Stimulated activated CD4-positive, alpha-beta T cell treated with anti-CD3 and anti-CD28 coated beads, Interleukin-1b, Interleukin-23, amount 100 ng/mL, for 1 hour (primary cell): ENCODE results near the gene THEM5.
"Not testable (repeated sequence)": the region's sequence is repeated elsewhere in the genome, so short reads cannot be mapped to it uniquely, and the experiment has no call there.

Source experiments
- DNase-seq, 2 donors: peaks; one replicate each; pipeline ENCODE4 v3.0.0-alpha.2; 2020; ENCODE audit warnings: low read depth in 2 of 2

Gene THEM5

DNA sequence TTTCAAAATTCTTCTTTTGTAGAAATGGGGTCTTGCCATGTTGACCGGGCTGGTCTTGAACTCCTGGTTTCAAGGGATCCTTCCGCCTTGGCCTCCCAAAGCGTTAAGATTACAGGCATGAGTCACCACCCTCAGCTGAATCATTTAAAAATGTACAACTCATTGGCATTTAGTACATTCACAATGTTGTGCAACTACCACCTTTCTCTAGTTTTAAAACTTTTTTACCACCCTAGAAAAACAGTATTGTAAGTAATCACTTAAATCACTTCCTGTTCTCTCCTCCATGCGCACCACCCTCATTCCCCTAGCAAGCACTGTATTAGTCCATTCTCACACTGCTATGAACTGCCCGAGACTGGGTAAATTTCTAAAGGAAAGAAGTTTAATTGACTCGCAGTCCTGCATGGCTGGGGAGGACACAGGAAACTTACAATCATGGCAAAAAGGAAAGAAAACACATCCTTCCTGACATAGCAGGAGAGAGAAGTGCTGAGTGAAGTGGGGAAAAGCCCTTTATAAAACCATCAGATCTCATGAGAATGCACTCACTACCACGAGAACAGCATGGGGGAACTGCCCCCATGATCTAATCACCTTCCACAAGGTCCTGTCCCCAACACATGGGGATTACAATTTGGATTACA is 14.4 kb upstream of the THEM5 start:
- no peak for DNase-seq

DNA sequence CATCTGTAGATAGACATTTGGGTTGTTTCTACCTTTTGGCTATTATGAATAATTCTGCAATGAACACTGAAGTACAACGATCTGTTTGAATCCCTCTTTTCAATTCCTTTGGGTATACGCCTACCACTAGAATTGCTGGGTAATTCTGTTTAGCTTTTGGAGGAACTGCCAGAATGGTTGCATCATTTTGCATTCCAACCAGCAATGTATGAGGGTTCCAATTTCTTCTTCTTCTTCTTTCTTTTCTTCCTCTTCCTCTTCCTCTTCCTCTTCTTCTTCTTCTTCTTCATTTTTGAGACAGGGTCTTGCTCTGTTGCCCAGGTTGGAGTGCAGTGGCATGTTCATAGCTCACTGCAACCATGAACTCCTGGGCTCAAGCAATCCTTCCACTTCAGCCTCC is 13.8 kb upstream of the THEM5 start:
- DNase-seq = no peak

DNA sequence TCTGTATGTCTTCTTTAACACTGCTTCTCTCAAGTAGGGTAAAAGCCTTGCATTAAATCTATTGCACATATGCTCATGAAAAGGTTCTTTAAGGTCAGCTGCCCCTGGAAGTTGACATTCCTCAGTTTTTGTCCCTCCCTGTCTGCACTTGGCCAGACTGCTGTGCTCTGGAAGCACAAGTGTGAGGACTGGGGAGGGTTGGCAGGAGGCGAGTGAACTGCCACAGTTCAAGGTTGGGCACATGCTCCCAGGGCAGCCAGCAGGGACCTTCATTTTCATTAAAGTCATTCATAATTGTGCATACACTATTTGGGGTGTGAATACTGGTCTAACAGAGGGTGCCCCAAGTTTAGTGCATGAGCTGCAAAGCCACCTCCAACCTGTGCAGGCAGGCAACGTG is 10.9 kb upstream of the THEM5 start:
- DNase-seq = no peak

DNA sequence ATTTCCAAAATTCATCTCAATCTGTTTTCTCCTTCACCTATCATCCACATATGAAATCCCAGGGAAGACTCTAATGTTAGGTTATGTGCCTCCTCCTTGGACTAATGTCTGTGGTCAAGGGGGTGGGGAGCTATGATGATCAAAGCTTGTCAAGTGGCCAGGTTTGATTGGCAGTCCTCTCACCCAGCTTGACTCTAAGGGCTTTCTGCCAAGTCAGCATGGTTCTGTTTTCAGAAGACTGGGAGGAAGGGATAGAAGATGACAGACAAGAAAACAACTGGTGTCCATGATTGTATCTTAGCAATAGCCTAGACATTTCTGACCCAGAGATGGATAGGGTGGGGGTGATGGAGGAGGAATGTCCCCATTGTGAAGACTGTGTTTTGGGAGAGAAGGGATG is 9.1 kb upstream of the THEM5 start:
- DNase-seq = no peak

DNA sequence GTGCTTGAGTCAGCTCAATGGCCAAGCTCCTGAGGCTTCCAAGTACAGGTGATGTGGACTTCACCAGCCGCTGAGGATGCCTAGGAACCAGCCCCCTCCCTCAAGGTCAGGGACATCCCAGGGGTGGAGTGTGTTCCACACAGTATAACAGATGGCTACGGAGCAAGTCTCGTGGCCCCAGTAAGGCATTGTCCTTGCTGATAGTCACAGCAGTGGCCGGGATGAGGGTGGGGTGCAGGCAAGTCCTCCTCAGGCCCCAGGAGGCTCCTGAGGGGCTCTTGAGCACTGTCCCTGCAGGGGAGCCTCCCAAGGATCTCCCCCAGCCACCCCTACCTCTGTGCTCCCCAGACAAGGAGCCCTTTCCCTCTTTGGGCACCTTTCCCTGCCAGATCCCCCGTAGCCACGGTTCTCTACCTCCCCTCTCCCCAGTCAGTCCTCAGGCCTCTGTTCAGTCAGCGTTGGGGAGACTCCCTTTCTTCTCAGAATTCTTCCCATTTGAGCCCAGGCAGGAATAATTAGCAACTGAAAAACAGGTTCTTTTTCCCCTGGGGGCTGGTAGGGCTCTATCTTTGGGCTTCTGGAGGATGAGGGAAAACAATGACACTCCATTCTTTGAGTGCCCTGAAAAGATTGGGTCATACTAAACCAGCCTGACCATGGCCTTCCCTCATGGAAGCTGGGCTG is 7.1 kb upstream of the THEM5 start:
- DNase-seq = no peak

DNA sequence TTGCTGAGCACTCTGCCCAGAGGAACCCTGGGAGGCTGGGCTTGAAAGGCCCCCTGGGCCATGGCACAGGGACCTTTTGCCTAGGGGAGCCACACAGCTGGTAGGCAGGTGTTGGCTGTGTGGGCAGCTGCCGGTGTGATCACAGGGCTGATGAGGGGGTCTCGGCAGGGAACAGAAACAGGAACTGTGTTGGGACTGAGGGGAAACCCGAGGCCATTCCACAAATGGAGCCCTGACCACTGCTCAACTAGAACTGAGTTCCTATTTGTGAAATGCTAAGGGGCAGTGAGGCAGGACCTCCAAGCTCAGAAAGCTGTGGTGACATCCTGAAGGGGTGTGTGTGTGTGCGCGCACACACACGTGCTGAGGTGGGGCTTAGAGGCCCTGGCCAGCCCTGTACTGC is 6.4 kb upstream of the THEM5 start:
- no peak for DNase-seq

DNA sequence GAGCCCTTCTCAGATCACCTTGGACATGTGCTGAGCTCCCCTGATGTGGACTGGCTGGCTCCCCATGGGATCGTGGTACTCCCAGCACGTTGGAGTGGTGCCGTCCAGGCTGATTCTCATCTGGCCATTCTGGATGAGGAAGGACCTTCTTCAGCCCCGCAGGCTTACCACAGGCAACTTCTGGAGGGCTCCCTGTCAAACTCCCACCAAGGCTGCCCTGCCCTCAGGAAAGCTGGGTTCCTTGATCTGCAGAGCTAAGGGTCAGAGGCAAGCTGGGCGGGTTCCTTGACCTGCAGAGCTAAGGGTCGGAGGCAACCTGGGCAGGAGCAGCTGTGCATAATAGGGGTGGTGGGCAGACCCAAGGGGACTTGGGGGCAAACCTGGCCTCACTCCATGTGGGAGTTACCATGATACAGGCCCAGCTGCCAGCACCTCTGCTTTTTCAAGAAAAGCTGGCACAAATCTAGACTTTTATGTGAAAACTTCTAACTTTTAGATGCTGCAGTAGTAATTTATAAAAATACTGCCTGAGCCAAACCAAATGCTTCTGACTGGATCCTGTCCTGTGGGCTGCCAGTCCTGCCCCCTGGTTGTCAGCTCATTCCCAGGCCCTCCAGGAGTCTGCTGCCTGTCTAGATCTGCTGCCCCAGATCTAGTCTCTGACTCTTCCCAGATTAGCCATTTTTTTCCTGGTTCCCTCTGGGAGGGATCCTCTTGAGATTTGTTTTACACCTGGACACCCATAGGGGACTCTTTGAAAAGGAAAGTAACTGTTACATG is 5.6 kb upstream of the THEM5 start:
- no peak for DNase-seq

DNA sequence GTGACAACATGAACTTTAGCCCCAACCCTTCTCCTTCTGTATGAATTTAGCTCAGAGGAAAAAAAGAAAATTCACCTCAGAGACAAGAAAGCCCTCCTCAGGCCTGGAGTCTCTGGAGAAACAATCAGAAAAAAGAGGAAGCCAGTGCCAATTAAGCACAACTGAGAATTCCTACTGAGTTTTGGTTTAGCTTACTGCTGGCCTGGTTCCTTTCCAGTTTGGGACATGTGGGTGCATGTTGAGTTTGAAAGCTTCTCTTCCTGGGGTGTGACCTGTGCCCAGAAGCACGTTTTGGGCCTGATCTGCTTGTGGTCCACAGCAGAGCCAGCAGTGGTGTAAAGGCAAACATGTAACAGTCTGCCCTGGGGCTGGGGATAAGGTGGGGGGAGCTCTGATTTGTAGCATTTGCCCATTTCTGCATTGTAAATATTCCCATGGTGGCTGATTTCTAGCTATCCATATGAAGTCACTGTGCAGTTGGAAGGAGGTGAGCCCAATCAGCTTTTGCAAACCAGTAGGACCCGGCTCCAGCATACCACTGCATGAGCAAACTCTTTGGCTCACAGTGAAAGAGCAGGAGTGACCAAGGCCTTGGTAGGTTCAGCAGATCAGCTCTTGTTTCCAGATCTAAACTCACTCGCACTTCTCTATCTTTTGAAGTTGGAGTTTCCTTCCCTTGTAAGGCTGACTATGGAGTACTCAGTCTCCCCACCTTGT is 4.7 kb upstream of the THEM5 start:
- DNase-seq = no peak

DNA sequence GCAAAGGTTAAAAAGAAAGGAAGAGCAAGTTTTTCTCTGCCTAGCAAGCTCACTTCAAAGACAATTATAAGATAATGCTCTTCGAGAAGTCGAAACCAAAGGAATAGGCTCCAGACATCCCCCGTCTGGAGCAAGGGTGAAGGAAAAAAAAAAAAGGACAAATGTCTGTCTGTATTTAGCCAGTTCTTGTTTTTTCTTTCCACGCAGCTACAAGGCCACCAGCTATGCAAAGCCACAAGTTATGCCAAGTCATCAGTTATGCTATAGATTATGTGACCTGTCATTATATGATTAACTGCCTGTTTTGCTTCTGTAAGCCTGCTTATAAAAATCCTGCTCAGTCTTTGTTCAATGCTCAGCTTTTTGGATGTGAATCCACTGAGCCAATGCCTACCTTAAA is 2.4 kb upstream of the THEM5 start:
- DNase-seq = no peak

DNA sequence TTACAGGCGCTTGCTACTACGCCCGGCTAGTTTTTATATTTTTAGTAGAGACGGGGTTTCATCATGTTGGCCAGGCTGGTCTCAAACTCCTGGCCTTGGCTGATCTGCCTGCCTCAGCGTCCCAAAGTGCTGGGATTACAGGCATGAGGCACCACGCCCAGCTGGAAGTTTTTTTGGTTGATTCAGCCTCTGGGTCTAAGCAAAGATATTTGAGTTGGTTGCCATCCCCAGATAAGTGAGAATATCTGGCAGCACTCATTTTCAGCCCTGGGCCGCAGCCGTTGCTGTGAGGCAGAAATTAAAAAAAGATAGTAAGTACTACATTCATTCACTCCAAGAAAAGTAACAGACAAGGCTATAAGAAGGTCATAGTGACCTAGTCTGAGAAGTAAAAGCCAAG is 2.0 kb upstream of the THEM5 start:
- not testable (repeated sequence) for DNase-seq

DNA sequence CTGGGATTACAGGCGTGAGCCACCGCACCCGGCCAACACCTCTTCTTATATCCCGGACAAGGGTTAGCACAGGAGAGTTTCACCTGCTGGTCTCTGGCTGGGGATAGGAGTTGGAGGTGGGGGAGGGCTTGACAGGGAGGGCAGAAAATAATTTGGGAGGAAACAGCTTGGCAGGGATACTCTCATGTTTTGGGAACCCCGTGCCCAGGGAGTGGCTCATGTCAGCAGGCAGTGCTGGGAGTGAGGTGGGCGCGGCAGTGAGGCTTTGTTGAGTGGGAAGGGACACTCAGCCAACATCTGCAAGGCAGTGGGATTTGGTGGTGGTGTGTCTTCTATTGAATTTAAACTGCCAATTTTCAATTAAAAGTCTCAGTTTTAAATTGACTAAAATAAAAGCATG is 1.1 kb upstream of the THEM5 start:
- DNase-seq = no peak

DNA sequence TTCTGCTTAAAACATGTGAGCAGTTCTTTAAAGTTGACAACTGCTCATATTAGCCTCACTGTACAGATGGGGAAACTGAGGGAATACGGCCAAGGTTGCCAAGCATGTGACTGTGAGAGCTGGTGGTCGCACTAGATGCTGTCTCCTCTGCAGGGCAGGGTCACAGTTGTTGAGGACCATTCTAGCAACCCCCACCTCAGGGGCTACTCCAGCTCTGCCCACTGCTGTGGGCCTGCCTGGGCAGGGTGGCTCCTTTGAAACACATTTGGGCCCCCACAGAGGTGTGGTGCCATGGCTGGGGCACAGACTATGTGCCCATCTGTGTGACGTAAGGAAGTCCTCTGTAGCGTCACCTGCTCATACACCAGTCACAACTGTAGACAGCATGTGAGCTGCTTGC is 779 bp downstream of the THEM5 start:
- DNase-seq = no peak

DNA sequence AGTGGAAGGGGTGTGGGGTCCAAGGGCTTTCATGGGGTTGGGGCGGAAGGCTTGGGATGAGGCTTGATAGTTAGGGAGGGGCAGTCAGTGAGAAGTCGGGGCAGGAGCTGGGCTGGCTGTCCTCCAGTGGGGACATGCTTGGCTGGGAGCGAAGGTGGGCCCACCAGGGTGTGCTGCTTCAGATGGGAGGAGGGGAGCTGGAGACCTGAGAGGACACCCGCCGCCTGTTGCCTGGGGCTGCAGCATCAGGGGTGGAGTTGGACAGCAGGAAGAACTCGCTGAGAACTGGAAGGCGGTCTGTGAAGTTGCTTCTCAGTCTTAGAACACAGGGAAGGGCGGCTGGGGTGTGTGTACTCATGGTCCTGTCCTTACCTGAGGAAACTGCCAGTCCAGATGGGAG is 1.6 kb downstream of the THEM5 start:
- no peak for DNase-seq

DNA sequence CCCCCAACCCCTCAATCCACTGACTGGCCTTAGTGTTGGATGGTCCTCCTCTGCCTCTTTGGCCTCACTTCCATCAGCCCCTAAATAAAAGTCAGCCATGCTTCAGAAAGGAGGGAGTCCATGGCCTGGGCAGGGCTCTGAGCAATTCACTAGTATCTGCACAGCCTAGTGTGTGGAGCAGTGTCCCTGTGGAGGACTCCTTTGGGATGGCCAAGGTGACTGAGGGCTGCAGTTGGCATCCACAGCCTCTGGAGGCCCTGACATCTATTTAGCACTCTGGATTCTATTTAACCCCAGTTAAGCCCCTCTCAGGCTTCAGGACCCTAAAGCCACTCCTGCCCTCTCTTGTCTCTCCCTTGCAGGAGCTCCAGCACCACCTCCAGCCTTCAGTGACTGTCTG is 3.6 kb downstream of the THEM5 start:
- DNase-seq = no peak

DNA sequence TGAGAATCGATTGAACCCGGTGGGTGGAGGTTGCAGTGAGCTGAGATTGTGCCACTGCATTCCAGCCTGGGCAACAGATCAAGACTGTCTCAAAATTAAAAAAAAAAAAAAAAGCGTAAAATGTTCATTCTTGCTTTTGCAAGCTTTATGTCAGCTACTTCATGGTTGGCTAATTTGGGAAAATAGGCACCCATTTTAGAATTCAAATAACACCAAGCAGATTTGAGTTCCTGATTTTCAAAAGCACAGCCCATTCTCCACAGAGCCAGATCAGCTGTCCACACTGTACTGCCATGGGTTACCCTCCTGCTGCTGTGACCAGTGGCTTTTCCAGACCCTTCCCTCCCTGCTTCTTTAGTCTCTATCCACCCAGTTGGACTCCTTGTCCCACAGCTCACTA is 4.4 kb downstream of the THEM5 start:
- no peak for DNase-seq

DNA sequence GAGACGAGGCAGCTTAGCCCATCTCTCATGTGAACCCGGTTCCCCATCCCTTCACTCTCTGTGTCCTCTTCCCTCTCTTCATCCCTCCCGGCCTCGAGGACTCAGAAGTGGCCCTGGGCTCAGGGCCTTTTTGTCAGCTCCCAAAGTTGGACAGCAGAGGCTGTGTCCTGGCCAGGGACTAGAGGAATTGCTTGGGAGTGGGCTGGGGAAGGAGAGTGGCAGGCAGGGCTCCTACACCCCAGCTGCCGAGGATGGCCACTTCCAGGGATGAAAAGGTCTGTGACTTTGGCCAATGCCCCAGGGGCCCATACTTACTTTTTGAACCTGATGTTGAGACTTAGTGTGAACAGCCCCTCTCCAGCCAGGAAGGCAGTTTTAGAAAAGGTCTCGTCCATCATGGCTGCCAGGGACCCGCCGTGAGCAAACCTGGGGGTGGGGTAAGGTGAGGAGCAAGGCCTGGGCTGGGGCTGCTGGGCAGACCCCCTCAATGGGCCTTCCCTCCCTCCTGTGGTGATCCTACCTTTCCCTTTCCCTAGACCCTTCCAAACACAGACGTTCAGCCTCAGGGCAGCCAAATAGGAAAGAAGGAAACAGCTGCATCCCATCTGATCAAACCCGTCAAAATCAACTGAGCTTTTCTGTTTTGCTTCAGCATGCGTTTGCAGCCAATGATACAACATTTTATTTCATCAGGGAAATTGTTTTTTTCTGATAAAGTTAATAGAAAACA is 5.5 kb downstream of the THEM5 start:
- DNase-seq = no peak

DNA sequence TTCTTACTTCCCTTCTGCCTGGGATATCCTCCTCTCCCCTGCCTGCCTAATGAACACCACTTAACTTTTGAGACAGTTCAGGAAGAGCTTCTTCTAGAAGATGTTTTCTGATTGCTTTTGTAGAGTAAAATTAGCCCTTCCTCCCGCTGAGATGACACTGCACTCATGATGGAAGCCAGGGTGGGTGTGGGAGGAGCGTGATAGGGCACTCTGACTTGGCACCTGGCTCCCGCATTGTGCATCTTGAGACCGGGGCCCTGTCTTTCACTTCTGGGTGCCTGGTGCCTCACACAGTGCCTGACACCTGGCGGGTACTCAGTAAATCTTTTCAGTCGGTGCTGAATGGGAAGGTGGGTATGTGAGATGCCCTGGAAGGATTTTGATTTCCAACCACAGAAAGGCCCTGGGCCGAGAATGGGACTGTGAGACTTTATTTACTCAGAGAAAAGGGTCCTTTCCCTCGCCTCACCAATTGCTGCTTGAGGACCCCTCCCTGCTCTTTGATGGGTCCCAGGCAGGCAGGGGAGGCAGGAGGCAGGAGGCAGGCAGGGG is 6.8 kb downstream of the THEM5 start:
- DNase-seq = no peak

DNA sequence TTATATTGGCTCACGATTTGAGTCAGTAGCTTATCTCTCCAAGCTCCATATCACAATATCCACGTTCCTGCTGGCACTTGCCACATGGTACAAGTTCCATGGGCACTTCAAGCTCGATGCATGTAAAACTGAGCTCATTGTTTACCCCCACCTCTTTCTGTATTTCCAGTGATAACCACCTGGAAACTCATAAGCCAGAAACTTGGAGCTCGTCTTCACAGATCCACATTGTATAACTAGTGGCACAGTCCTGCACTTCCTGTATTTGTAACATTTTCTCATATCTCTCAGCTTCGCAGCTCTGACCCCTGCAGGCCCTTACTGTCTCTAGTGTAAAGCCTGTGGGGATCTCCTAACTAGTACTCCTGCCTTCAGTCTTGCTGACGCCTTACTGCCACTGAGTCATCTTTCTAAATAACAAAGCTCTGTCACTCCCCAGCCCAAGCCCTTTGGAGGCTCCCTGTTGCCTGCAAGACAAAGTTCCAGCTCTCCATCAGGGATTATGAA is 7.4 kb downstream of the THEM5 start:
- DNase-seq = no peak

DNA sequence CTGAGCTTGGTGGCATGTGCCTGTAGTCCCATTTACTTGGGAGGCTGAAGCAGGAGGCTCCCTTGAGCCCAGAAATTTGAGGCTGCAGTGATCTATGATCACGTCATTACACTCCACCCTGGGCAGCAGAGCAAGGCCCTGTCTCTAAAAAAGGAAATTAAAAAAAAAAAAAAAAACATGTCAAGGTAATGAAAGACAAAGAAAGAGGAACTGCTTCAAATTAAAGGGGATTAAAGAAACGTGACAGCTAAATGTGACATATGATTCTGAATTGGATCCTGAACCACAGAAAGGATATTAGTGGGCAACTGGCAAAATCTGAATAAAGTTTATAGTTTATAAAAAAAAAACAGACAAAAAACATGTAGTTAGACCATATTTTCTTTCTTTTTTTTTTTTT is 10.1 kb downstream of the THEM5 start:
- no peak for DNase-seq

DNA sequence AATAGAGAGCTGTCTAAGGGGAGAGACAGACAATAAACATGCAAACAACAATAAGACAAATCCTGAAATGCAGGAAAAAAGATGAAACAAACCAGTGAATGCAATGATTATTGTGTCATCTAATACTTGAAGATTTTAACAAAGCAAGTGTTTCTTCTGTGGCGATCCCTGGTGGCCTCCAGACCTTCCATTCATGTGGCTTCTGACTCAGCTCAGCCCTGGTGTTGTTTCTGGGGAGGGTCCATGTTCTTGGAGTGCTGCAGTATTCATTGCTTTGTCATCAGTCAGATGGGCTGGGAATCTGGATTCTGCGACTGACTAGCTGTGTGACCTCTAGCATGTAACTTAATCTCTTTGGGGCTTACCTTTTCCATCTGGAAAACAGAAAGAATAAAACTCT is 12.4 kb downstream of the THEM5 start:
- DNase-seq = no peak

DNA sequence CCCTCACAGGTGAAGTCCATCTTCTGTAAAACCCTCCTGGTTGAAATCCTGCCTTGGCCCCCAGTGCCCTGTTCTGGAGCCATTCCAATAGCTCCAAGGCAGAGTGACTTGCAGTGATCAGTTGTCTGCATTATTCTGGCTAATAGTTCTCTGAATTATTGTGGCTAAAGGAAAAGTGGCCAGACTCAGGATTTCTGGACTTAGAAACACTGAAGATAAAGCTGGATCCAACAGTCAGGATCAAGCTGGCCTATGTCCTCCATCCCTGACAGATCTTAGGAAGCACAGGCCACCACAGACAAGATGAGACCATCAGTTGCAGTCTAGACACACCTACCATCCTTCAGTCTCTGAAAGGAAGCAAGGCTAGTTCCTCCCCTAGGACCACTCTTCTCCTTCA is 13.1 kb downstream of the THEM5 start:
- DNase-seq = no peak
